HG03066 (cell line): ENCODE measurements around the gene SPPL2C.

Experiments used
- ATAC-seq: cut with Tn5 transposase; IDR thresholded peaks from one replicate; pipeline ENCODE4 v1.9.1; 2021; ENCODE audit warnings: low read depth; ENCODE audit not compliant: unreplicated experiment

Gene SPPL2C

DNA sequence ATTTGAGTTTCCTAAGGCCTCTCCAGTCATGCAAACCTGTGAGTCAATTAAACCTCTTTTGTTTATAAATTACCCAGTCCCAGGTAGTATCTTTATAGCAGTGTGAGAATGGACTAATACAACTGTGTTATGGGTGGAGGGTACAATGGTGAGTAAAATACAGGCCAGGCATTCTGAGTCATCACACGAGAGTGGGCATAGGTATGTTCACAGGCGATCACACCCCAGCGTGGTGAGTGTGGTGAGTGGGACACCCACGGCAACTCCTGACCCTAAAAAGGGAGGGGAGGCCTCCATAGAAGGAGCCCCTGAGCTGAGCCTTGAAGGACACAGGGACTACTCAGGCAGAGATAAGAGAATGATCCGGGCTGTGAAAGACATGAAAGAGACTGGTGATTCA, 27.0 kb downstream of the SPPL2C start:
- ATAC-seq = no peak

- no peak for ATAC-seq
These were observed 29.0 kb downstream of the SPPL2C start for GRCh38 chr17:45873728-45874127.

- ATAC-seq = no peak
These were observed 29.5 kb downstream of the SPPL2C start for GRCh38 chr17:45874151-45874550.

- ATAC-seq = no peak
These were observed 31.9 kb downstream of the SPPL2C start for GRCh38 chr17:45876539-45876938.

DNA sequence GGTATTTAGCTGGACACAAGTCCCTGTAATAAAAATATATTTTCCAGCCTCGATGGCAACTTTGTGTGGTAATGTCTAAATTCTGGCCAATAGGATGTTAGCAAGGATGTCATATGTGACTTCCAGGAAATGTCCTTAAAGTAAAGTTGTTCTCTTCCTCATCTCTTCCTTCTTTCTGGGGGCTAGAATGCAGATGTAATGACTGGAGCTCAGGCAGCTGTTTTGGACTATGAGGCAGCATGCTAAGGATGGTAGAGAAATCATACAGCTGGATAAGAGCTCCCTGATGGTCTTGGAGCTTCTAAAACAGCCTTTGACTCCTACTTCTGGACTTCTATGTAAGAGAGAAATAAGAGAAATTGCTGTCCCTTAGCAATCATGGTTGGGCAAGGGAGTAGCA, 32.8 kb downstream of the SPPL2C start:
- no peak for ATAC-seq

DNA sequence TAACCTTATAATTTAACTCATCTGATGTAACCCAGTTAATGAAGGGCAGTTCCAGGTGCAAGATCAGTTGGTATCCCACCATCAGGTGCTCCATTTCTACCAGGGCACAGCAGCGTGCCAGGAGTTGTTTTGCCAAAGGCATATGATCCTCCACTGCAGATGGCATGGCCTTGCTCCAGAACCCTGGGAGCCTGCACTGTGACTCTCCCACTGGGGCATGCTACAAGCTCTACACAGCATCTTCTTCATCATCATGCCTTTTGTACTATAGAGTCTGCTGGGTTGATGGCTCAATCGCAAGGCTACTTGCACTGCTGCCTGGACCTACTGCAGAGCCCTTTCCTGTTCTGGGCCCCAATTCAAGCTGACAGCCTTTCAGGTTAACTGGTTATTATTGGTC, 38.4 kb downstream of the SPPL2C start:
- no peak for ATAC-seq

DNA sequence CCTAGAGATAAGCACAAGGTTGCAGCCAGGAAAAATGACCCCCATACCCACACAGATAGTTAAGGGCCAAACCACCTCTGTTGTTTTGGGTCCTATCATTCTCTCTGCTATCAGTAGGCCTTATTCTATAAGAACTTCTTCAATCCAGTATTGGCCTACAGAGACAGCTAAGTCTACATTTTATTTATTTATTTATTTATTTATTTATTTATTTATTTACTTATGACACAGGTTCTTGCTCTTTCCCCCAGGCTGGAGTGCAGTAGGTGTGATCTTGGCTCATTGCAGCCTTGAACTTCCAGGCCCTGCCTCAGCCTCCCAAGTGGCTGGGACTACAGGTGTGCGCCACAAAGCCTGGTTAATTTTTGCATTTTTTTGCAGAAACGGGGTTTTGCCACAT, 42.2 kb downstream of the SPPL2C start:
- no peak for ATAC-seq

GRCh38 chr17:45888392-45888791, 43.7 kb downstream of the SPPL2C start:
- no peak for ATAC-seq

GRCh38 chr17:45889579-45889978, 44.9 kb downstream of the SPPL2C start:
- no peak for ATAC-seq

DNA sequence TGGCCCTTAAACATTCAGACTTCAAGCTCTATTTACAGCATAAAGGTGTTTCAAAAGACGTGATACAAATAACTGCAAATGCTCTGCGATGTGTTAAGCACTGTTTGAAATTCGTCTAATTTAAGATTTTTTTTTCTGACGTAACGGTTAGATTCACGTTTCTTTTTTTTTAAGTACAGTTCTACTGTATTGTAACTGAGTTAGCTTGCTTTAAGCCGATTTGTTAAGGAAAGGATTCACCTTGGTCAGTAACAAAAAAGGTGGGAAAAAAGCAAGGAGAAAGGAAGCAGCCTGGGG, 49.0 kb downstream of the SPPL2C start:
- ATAC-seq = no peak

DNA sequence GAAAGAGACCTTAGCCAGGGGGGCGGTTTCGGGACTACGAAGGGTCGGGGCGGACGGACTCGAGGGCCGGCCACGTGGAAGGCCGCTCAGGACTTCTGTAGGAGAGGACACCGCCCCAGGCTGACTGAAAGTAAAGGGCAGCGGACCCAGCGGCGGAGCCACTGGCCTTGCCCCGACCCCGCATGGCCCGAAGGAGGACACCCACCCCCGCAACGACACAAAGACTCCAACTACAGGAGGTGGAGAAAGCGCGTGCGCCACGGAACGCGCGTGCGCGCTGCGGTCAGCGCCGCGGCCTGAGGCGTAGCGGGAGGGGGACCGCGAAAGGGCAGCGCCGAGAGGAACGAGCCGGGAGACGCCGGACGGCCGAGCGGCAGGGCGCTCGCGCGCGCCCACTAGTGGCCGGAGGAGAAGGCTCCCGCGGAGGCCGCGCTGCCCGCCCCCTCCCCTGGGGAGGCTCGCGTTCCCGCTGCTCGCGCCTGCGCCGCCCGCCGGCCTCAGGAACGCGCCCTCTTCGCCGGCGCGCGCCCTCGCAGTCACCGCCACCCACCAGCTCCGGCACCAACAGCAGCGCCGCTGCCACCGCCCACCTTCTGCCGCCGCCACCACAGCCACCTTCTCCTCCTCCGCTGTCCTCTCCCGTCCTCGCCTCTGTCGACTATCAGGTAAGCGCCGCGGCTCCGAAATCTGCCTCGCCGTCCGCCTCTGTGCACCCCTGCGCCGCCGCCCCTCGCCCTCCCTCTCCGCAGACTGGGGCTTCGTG, 49.5 kb downstream of the SPPL2C start, which contains the start of gene MAPT:
Gene MAPT (plus strand): TSS at position 533 of the 763 bp plus-strand sequence. CDS start 67,784 bp downstream, outside the sequence.
- ATAC-seq = peak; percentile 74

DNA sequence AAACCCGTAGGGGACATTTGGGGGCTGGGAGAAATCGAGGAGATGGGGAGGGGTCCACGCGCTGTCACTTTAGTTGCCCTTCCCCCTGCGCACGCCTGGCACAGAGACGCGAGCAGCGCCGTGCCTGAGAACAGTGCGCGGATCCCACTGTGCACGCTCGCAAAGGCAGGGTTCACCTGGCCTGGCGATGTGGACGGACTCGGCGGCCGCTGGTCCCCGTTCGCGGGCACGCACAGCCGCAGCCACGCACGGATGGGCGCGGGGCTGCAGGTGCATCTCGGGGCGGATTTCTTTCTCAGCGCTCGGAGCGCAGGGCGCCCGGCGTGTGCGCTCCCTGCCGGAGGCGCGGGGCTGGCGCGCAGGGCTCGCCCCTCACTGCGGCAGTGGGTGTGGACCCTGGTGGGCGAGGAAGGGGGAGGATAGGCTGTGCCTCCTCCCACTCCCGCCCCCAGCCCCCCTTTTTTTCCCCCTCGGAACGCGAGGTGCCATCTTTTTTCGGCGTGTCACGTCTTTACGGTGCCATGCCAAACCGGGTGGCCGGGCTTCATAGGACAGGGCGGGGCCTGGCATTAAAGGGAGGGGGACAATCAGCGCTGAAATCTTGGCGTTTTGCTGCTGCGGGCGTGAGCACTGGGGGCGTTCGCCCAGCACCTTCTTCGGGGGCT, 50.8 kb downstream of the SPPL2C start:
- ATAC-seq = no peak

DNA sequence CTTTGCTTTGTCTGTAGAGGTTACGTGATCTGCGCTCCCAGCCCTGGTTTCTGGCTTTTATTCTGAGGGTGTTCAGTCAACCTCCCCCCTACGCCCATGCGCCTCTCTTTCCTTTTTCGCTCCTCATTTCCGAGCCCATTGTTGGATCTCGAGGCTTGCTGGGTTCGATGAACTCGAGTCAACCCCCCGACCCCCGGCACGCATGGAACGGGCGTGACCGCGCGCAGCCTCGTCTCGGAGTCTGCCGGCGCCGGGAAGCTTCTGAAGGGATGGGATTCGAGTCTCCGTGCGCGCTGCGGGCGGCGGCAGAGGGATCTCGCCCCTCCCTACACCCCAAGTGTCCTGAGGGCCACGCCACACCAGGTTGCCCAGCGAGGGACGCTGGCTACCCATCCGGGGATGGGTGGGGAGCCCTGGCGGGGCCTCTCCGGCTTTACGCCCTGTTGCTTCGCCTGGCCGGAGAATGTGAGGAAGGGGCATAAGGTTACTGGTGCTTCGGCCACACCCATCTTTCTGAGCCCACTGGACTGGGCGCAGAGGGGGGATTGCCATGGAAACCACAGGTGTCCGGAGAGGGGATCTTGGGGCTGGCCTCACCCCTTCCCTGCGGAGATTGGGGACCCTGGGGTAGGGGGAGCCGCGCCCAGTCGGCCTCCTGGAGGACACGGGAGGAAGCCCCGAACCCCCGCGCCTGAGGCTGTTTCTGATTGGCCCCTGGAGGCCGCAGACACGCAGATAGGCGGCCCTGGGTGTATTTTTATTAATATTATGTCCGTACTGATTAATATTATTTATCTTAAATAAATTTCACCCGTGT, 51.5 kb downstream of the SPPL2C start:
- ATAC-seq = no peak
